RCC 7860 (cell line): ENCODE data around the gene MGAT4B.
A peak's percentile ranks its signal among the peaks of the same experiment; 100 is the strongest.

Source experiments
- DNase-seq: peaks from one replicate; pipeline ENCODE4 v3.0.0-alpha.2; 2015; ENCODE audit warnings: low spot score
- FAIRE-seq: peaks from 2 replicates; lab custom pipeline; 2012; peaks lifted over from hg19 to GRCh38; lab: Jason Lieb, UNC

MGAT4B gene

GRCh38 chr5:179774442-179774841, 32.2 kb downstream of the MGAT4B start:
- no peak for FAIRE-seq
- no peak for DNase-seq

- FAIRE-seq (no peak), DNase-seq (no peak)
These were observed 33.0 kb downstream of the MGAT4B start for GRCh38 chr5:179773686-179774040.

GRCh38 chr5:179772351-179772750, 34.3 kb downstream of the MGAT4B start:
- DNase-seq (no peak), FAIRE-seq (no peak)

GRCh38 chr5:179771311-179771895, 35.3 kb downstream of the MGAT4B start:
- no peak for FAIRE-seq
- DNase-seq, result no peak

GRCh38 chr5:179769796-179770195, 36.9 kb downstream of the MGAT4B start:
- no peak for FAIRE-seq
- no peak for DNase-seq

- DNase-seq, result no peak
- FAIRE-seq, result no peak
These were observed 37.4 kb downstream of the MGAT4B start for GRCh38 chr5:179769271-179769670.

GRCh38 chr5:179768326-179769085, 38.2 kb downstream of the MGAT4B start:
- no peak for DNase-seq
- FAIRE-seq, result no peak

GRCh38 chr5:179767496-179768100, 39.1 kb downstream of the MGAT4B start:
- DNase-seq (no peak), FAIRE-seq (no peak)

- peak; percentile 10 for DNase-seq
- no peak for FAIRE-seq
These were observed 39.8 kb downstream of the MGAT4B start for GRCh38 chr5:179766726-179767455.

GRCh38 chr5:179766021-179766725, 40.5 kb downstream of the MGAT4B start:
- FAIRE-seq, result no peak
- DNase-seq, result peak; percentile 56

GRCh38 chr5:179765400-179765799, 41.3 kb downstream of the MGAT4B start:
- FAIRE-seq, result peak; percentile 83
- peak; percentile 83 for DNase-seq

- DNase-seq (no peak), FAIRE-seq (no peak)
These were observed 42.6 kb downstream of the MGAT4B start for GRCh38 chr5:179764056-179764455.

- peak; percentile 76 for FAIRE-seq
- peak; percentile 66 for DNase-seq
These were observed 43.3 kb downstream of the MGAT4B start for GRCh38 chr5:179763215-179763945.

- FAIRE-seq, result no peak
These were observed 43.9 kb downstream of the MGAT4B start for GRCh38 chr5:179762781-179763176.

GRCh38 chr5:179762079-179762780, 44.4 kb downstream of the MGAT4B start:
- FAIRE-seq (no peak), DNase-seq (peak; percentile 19)

More at GRCh38 chr5:179762781-179763176, 43.9 kb downstream of the MGAT4B start:
- DNase-seq, result no peak

- FAIRE-seq (no peak), DNase-seq (no peak)
These were observed 46.8 kb downstream of the MGAT4B start for GRCh38 chr5:179759581-179760551.

GRCh38 chr5:179758955-179759354, 47.7 kb downstream of the MGAT4B start:
- DNase-seq (no peak), FAIRE-seq (no peak)

- DNase-seq, result no peak
- FAIRE-seq, result no peak
These were observed 51.6 kb downstream of the MGAT4B start for GRCh38 chr5:179755022-179755421.
